MM.1S (cell line): ENCODE results near the gene JDP2.

ENCODE experiments used
- EZH2 ChIP-seq: fragments of 300-600 bp; sonication (generic); optimal IDR thresholded peaks from 2 replicates; pipeline ENCODE3; 2017; ENCODE audit warnings: low read depth, mild to moderate bottlenecking, antibody characterized with exemption, low read length, mixed read lengths
- TF ChIP-seq, protein P1 (sequence below): fragments of 300-600 bp; sonication (generic); IDR thresholded peaks from 2 replicates; pipeline ENCODE4 v1.5.1; 2016; ENCODE audit warnings: antibody characterized with exemption, low read length, mixed read lengths

DNA sequence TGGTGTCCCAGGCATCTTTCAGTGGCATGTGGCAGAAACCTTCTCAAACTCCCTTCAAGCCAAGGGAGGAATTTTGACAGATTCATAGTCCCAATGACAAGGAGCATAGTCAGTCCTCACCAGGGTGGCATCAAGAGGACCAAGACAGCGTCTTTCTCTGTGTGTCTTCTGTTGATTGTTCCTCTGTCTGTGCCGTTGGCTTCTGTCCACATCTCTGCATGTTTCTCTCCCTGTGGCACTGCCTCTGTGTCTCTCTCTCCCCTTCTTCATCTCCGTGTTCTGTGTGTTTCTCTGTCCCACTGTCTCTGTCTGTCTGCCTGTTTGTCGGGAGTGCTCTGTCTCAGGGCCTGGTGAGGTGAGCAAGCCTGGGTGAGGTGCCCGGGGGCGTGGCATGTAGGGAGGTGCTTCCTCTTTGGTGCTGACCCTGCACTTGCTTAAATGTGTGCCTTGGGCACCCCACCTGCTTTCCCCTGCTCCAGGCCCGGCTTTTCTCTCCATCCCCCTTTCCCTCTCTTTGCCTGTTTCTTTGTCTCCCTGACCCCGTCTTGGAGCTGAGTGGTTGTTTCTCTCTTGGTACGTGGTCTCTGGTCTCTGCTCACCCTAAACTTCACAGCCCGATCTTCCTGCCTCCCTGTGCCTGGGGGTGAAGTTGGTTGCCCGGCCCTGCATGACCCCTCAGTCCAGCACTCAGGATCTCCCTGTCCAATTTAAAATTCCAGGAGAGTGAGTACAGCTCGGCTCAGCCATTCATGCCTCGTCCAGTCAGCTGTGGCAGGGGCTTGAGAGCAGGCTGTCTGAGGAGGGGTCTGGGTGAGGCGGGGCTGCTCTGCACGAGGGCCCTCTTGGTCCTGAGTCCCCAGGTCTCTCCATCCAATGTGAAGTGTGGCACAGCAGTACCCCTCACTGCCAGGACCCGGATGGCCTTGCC lies 28.5 kb downstream of the JDP2 start:
- no peak for TF ChIP-seq EZH2
- TF ChIP-seq, protein P1, sequence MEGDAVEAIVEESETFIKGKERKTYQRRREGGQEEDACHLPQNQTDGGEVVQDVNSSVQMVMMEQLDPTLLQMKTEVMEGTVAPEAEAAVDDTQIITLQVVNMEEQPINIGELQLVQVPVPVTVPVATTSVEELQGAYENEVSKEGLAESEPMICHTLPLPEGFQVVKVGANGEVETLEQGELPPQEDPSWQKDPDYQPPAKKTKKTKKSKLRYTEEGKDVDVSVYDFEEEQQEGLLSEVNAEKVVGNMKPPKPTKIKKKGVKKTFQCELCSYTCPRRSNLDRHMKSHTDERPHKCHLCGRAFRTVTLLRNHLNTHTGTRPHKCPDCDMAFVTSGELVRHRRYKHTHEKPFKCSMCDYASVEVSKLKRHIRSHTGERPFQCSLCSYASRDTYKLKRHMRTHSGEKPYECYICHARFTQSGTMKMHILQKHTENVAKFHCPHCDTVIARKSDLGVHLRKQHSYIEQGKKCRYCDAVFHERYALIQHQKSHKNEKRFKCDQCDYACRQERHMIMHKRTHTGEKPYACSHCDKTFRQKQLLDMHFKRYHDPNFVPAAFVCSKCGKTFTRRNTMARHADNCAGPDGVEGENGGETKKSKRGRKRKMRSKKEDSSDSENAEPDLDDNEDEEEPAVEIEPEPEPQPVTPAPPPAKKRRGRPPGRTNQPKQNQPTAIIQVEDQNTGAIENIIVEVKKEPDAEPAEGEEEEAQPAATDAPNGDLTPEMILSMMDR = no peak
